ENCODE results near the gene KAT2B.

KAT2B gene

DNA sequence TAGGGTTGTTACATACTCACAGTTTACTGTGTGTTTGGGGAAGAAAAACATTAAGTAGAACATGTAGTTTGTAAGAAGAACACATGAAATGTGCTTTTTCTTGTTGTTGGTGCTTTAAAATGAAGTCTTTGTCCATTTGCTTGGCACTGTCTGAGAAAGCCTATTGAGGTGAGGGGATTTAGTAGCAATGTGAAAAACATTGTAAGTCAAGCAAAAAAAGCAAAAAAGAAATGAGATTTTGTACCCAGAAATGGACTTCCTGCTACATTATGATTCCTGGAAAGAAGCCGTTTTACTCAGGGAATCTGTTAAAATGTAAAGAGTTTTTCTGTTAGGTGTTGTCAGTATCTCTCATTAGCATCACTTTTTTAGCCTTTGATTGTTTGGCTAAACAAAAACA is 59.9 kb downstream of the KAT2B start:
- DNase-seq = no peak

DNA sequence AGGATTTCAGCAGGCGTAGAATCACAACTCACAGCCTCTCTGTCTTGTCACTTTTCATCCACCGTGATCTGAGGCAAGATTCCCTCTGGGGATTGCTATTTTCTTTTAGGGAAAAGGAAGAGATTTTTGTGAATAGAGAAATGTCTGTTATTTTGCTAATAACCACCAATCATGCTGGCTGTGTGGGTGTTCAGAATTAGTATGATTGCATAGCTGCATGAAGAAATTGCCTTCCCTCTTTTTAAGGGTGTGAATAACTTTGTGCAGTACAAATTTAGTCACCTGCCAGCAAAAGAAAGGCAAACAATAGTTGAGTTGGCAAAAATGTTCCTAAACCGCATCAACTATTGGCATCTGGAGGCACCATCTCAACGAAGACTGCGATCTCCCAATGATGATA is 60.8 kb downstream of the KAT2B start:
- peak; percentile 29 for DNase-seq

DNA sequence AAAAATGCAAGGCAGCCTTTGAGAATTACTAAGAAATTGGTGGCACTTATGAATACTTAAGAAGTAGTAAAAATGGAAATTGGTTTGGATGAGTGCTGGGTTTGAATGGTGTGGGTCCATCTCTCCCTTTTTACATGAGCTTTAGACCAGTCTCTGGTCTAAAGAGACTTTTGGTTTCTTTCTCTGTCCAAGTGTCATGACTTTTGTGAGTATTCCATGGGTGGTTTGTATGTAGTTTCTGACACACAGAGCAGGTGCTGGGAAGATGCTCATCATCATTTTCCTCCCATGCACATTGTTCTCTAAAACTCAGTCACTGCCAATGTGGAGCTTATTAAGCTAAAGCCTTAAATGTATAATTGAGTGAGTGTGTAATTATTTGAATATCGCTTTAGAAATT is 63.5 kb downstream of the KAT2B start:
- no peak for DNase-seq

DNA sequence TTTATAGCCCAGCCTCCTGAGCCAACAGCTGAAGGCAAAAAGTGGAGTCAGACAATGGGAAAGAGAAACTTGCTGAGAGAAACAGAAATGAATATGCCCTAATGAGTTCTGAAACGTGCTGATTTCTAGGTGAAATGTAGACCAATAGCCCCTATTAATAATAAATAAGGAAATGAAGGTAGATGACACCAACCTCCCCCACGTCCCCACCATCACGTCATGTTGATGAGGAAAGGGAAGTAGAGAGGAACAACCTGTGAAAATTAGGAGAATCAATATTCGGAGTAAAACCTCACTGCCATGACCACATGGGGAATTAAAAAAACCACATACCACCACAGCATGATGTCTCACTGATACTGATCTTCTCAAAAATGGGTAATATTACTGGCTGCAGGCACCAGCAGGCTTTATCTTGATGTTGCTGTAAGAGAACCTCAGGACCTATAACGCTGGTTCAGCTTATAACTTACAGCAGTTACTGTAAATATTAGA is 64.0 kb downstream of the KAT2B start:
- no peak for DNase-seq

DNA sequence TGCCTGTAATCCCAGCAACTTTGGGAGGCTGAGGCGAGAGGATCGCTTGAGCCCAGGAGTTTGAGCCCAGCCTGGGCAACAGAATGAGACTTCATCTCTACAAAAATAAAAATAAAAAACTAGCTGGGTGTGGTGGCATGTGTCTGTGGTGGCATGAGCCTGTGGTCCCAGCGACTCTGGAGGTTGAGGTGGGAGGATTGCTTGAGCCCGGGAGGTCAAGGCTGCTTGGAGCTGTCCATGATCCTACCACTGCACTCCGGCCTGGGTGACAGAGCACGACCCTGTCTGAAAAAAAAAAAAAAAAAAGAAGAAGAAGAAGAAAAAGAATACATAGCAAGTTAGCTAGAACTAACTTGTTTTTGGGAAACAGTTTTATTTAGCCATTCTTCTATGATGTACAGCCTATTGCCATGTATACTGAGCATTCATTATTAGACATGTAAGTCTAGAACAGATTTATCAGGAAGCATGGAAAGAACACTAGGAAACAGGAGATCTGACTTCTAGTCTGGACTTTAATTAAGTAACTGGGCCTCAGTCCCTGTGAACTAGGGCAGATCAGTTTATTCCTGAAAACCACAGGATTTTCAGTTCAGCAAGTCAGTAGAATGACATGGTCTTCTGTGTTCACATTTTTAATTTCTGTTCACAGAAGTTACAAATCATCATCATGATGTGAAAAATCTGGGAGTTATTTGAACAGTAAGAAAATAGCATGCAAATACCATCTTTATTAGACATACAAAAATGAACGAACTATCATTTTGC is 65.5 kb downstream of the KAT2B start:
- DNase-seq = no peak

DNA sequence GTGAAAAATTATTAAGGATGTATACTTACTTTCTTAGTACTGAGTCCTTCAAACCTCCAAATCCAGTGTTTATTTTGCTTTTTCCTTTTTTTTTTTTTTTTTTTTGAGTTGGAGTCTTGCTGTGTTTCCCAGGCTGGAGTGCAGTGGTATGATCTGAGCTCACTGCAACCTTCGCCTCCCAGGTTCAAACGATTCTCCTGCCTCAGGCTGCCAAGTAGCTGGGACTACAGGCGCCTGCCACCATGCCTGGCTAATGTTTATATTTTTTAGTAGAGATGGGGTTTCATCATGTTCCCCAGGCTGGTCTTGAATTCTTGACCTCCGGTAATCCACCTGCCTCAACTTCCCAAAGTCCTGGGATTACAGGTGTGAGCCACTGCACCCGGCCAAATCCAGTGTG is 67.5 kb downstream of the KAT2B start:
- DNase-seq = no peak

DNA sequence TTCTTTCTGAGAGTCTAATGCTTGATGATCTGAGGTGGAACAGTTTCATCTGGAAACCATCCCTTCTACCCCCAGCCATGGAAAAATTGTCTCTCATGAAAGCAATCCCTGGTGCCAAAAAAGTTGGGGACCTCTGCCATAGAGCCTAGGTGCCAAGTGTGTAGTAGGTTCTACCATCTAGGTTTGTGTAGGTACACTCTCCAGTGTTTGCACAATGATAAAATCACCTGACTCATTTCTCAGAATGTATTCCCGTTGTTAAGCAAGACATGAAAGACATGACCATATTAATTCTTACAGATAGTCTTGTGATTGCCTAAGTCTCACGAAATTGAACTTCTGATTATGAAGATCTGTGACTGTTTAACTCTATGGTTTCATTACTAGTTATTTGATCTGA is 68.6 kb downstream of the KAT2B start:
- no peak for DNase-seq

DNA sequence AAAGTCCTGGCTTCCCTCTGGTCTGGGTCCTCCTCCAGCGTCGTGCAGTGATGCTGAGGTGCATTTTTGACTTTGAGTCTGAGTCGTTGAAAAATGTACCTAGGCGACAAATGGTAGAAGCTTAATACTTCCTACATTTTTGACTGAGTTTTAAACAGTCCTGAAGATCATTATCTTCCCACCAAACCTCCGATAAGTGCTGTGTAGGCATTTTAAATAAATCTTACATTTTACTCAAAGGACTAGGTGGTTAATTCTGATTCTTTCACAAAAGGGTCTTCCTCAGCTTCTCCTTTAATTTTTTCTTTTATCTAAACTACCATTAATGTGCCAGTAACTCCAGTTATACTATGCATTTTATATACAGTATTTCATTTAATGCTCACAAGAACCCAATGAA is 70.6 kb downstream of the KAT2B start:
- no peak for DNase-seq

DNA sequence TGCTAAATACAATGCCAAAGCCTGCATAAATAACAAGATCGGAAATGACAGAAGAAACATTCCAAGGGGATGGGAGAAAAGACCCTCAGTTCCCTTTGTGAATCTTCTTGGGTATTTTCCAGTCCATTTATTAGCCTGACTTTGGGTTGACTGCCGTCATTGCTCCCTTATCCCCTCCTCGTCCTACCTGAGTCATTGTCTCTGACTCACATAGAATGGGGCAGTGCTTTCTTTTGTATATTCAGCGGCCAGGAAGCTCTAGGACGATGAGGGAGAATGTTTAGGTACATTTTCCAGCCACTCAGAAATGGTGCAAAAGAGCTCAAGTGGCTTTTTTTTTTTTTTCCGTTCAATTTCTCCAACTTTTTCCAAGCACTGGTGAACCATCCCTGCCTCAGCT is 71.6 kb downstream of the KAT2B start:
- no peak for DNase-seq

DNA sequence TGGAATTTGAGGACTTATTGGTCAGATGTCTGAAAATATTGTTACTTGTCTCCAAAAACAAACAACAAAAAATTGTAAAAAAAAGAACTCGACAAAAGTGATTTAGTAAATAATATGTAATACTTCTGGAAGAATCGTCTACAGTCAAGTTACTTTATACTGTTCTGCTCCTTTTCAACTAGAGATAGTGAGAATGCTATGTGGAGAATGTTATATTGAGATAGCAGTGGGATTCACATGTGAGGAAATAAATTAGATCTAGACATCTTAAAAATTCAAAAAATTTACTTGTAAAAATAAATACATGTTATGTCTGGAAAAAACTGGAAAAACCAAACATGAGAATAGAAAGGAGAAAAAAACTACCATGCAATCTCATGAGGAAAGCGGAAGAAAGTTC is 80.8 kb downstream of the KAT2B start:
- DNase-seq = no peak

DNA sequence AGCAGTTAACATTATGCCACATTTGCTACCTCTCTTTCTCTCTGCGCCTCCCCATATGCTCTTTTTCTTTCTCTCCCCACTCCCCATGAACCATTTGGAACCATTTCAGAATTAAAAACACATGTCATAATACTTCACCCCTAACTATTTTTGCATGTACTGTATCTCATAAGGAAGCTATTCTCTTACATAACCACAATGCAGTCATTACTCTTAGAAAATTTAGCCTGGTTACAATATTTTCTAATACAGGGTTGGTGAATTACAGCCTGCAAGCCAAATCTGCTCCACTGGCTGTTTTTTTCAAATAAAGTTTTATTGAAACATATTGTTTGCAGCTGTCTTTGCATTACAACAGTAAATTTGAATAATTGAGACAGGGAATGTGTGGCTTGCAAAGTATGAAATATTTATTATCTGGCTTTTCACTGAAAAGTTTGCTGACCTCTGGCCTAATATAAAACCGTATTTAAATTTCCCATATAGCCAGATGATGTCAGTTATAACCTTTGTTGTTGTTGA is 82.9 kb downstream of the KAT2B start:
- no peak for DNase-seq

DNA sequence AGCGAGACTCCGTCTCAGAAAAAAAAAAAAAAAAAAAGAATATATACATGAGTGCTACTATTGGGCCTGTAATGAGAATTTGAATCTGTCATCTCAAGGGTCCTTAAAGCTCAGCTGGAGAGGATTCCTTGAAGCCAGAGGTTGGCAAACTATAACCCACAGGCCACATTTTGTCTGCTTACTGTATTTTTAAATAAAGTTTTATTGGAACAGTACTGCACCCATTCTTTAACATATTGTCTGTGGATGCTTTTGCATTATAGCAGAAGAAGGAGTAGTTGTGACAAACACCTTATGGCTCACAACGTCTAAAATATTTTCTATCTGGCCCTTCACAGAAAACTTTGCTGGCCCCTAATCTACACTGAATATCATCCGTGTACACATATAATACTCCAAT is 85.0 kb downstream of the KAT2B start:
- DNase-seq = no peak

DNA sequence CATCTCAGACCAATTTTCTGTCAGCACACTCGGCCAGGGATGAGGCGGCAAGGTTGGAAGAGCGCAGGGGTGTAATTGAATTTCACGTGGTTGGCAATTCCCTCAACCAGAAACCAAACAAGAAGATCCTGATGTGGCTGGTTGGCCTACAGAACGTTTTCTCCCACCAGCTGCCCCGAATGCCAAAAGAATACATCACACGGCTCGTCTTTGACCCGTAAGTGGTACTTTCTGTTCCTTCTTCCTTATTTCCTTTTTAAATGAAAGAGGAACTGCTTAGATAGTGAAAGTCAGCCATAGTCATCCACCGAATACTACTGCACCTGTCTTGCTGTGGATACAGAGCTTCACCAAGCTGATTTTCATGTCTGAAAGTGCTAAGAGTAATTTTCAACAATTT is 85.7 kb downstream of the KAT2B start:
- DNase-seq = no peak

DNA sequence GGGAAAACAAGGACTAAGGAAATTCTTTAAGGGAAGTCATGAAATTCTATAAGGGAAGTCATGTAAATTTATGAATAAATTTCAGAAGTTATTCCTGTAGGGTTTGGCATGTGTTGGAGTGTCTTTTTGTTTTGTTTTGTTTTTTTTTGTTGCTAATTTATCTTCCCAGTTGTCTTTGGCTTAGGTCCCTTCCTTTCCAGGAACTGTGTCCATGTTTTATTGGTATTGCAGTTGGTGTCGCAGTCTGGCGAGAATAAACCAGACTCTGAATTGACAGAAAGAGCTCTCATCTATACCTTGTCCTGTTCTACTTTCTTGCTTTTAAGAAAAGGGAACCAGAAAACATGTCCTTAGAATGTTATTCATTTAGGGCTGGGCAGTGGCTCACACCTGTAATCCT is 88.1 kb downstream of the KAT2B start:
- DNase-seq = no peak

DNA sequence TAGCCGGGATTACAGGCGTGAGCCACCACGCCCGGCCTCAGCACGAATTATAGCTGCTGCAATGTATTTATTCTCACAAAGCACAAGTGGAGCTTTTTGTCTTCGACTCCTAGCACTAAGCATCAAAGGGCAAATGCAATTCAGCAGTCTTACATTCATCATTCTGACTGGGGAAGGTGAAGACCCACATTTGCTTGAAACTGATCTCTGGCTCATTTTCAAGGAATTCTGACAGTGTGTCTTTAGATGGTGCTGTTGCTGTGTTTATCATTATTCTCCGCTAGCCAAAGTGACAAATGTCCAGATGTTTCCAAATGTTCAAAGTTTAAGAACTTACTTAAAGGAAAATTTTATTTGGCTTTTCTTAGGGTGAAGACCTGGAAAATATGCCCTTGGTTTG is 89.9 kb downstream of the KAT2B start:
- no peak for DNase-seq

DNA sequence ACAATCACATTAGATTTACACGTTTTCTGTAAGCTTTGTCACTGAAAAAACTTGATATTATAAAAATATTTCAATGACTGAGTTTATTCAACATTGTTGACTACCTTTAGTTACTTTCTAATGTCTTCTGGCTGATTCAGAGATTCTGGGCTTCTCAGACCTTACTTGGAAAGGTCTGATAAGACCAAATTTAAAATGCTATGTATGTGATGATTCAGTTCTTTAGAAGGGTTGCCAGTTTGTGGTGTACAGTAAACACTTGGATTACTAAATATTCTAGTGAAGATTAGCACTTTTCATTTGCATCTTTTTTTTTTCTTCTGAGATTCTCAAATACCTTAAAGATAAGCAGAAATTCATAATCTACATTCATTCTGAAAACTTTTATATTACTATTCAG is 96.0 kb downstream of the KAT2B start:
- no peak for DNase-seq

DNA sequence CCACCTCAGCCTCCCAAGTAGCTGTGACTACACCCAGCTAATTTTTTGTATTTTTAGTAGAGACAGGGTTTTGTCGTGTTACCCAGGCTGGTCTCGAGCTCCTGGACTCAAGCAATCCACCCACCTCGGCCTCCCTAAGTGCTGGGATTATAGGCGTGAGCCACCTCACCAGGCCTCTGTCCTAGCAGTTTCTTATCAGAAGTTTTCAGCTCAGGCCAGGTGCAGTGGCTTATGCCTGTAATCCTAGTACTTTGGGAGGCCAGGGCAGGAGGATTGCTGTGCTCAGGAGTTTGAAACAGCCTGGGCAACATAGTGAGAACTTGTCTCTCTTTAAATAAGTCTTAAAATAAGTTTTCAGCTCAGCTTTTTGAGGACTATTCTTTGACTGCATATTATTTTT is 97.4 kb downstream of the KAT2B start:
- no peak for DNase-seq

DNA sequence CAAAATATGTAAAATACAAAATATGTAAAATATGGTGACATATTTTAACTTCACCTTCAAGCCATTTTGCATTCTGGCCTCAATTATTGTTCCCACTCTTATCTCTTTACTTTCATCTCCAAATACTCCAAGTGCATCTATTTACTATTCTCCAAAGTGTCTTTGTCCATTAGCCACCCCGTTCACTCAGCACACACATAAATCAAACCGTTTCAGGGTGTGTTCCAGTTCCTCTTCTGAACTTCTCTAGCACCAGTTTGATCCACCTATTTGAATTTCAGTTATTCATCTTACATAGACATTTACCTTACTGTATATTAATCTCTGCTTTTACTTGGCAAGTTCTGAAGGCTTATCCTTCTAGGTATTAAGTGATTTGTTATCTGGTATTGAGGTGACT is 100.6 kb downstream of the KAT2B start:
- no peak for DNase-seq

DNA sequence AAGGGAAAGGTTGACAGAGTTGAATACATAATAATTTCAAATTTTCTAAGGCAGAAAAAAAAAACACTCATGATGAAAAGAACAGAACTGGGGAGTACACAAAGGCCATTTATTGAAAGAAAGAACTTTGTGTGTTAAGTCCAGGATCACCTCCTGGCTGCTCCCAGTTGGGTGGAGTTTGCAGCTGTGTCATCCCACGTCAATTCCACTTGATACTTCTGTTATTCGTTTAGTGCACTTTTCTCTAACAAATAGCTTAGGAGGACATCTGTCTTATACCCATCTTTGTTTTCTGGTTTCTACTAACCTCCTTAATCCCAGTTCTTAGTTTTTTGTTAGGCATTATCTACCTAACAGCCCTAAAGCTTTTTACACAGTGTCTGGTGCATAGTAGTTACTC is 101.1 kb downstream of the KAT2B start:
- no peak for DNase-seq

DNA sequence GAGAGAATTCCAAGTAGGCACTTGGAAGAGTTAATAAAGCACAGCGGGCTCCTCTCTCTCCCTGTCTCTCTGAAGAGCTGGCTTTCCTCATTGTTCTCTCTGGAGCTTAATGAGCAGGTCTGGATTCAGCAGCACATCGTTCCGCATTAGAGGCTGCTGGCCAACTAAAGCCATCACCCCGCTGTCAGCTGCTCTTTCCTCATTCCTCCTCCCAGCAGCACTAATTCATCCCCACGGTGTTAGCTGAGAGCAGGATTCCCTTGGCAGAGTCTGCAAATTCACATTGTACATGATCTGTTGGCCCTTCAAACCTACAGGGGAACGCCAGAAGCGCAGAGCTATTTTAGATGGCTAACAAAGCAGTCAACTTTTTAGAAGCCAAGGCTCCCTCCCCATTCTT is 101.6 kb downstream of the KAT2B start:
- peak; percentile 93 for DNase-seq

DNA sequence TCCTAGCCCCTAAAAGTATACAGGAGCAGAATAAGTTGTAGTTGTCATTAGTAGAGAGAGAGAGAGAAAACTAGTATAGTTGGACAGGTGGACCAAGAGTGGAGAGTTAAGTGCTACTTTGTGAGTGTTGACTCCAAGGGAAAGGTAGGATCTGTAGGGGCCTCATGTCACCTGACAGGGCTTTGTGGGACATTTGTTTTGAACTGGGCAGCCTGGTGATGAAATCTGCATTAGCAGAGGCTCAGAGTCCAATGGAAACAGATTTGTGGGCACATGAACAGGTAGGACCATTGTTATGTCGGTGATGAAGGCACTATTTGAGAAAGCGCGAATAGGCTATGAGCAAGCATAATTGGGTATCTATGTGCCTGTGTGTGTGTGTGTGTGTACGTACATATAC is 102.3 kb downstream of the KAT2B start:
- no peak for DNase-seq

DNA sequence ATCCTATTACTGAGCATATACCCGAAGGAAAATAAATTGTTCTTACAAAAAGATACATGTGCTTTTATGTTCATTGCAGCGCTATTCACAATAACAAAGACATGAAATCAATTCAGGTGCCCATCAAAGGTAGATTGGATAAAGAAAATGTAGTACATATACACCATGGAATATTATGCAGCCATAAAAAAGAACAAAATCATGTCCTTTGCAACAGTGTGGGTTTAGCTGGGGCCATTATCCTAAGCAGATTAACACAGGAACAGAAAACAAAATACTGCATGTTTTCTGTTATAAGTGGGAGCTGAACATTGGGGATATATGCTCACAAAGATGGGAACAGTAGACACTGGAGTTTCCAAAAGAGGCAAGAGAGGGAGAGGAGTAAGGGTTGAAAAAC is 103.3 kb downstream of the KAT2B start:
- DNase-seq = no peak

DNA sequence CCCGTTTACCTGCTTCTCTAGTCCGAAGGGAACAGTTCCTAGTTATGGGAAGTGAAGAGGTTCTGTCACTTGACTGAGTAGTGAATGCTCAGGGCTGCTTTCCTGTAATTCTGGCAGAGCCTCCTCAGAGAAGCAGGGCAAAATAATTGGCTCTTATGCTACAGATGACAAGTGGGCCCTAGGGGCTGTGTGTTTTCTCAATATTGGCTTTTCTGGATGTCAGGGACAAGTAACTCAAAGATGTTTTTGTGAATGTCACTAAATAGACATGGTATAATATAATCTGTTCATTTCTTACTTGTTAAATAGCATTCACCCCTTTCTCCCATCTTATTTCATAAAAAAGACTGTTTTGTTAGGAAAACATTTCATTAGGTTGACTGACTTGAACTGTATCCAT is 105.6 kb downstream of the KAT2B start:
- no peak for DNase-seq

DNA sequence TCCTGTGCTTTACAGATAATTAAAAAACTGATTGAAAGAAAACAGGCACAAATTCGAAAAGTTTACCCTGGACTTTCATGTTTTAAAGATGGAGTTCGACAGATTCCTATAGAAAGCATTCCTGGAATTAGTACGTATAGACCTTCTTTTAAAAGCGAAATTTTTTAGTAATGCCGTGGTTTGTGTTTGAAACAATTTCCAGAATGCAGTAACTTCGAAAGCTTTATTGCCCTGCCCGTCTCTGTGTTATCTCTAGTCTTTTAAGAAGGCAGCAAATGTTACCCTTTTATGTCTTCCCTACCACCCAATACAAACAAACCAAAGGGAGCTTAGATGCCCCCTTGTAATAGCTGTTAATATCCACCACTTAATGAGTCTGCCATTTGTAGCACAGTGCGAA is 106.1 kb downstream of the KAT2B start:
- no peak for DNase-seq

DNA sequence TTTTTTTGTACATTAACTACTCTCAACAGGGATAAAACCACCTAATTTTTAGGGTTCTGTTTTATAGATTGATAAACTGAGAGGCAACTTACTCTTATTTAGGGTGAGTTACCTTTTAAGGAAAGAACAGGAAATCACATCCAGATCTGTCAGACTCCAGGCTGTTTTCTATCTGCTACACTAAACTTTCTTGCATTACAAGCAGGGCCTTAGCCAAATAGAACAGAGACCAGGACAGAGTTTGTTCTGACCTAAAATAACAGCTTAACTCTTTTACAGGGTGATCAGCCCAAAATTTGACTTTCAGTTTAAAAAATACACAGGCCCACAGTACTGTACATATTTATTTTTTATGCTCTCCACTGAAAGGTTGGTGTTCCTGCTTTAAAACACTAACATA is 107.1 kb downstream of the KAT2B start:
- no peak for DNase-seq

All from eye (tissue), 1 donor.